CD4-positive, alpha-beta memory T cell (primary cell): ENCODE measurements around the gene ITGA8. TPM values are rescaled to one million over a fixed set of nuclear protein-coding genes. Genes with fewer than 3 reads are reported as not detected.

ENCODE experiments used
- CTCF ChIA-PET: fragments of 350-600 bp; sonication (Branson Sonifier 250); formaldehyde crosslinking; loops from one replicate; lab custom pipeline; 2021; ENCODE audit warnings: inconsistent platforms; ENCODE audit not compliant: partially characterized antibody; lab: Charles Lee
- POLR2A ChIA-PET: fragments of 350-600 bp; sonication (Branson Sonifier 250); formaldehyde crosslinking; loops from one replicate; lab custom pipeline; 2021; ENCODE audit not compliant: partially characterized antibody; lab: Charles Lee
- DNase-seq, 5 donors: peaks; one replicate each; pipeline versions ENCODE4 v3.0.0 to v3.0.0-alpha.2; 2020 to 2022; ENCODE audit warnings: mixed read lengths in 1 of 5
- H3K27ac ChIP-seq: one replicate; pipeline ENCODE4 v1.7.0; 2013; ENCODE audit warnings: low read depth, low read length
- H3K27me3 ChIP-seq: 2 replicates; pipeline ENCODE4 v1.7.0; 2013; ENCODE audit warnings: mild to moderate bottlenecking, low read length, moderate library complexity; ENCODE audit not compliant: insufficient read depth
- H3K36me3 ChIP-seq: 2 replicates; pipeline ENCODE4 v1.7.0; 2013; ENCODE audit warnings: mild to moderate bottlenecking, low read length, moderate library complexity; ENCODE audit not compliant: insufficient read depth
- H3K4me1 ChIP-seq: 2 replicates; pipeline ENCODE4 v1.7.0; 2013; ENCODE audit warnings: mild to moderate bottlenecking, low read length, moderate library complexity; ENCODE audit not compliant: insufficient read depth
- H3K4me3 ChIP-seq, 2 donors: one replicate each; pipeline ENCODE4 v1.7.0; 2013; ENCODE audit warnings: low read length in 2 of 2, mild to moderate bottlenecking in 1 of 2
- H3K9me3 ChIP-seq, 2 donors: one replicate each; pipeline ENCODE4 v1.7.0; 2013; ENCODE audit warnings: low read length in 2 of 2, control low read depth in 1 of 2; ENCODE audit not compliant: control insufficient read depth in 1 of 2
- H3K27ac Mint-ChIP-seq, 7 donors: one replicate each; pipeline ENCODE4 v1.8.0; 2020 to 2021; ENCODE audit warnings: mixed read lengths in 7 of 7, mild to moderate bottlenecking in 6 of 7, inconsistent platforms in 3 of 7, moderate library complexity in 3 of 7
- H3K27me3 Mint-ChIP-seq, 2 donors: one replicate each; pipeline ENCODE4 v1.8.0; 2020 to 2021; ENCODE audit warnings: mixed read lengths in 2 of 2
- H3K36me3 Mint-ChIP-seq, 2 donors: one replicate each; pipeline ENCODE4 v1.8.0; 2020 to 2021; ENCODE audit warnings: mixed read lengths in 2 of 2, inconsistent platforms in 1 of 2, mild to moderate bottlenecking in 1 of 2
- H3K4me1 Mint-ChIP-seq, 4 donors: one replicate each; pipeline ENCODE4 v1.8.0; 2020 to 2021; ENCODE audit warnings: mixed read lengths in 4 of 4, mild to moderate bottlenecking in 1 of 4
- H3K4me3 Mint-ChIP-seq, 8 donors: one replicate each; pipeline ENCODE4 v1.8.0; 2020 to 2021; ENCODE audit warnings: mixed read lengths in 8 of 8, mild to moderate bottlenecking in 7 of 8, moderate library complexity in 6 of 8, inconsistent platforms in 3 of 8
- H3K9me3 Mint-ChIP-seq, 8 donors: one replicate each; pipeline ENCODE4 v1.8.0; 2020 to 2021; ENCODE audit warnings: mixed read lengths in 8 of 8, mild to moderate bottlenecking in 5 of 8, inconsistent platforms in 3 of 8, moderate library complexity in 1 of 8
- intact Hi-C: fragments of 100-400 bp; cut with micrococcal nuclease; formaldehyde crosslinking; loops from one replicate; pipeline ENCODE4 v1.15.1; 2023
- polyA plus RNA-seq, 2 donors: library from polyadenylated mRNA; unstranded; fragments of 300-500 nt; fragmentation: Illumina TruSeq; gene quantifications; one replicate each; pipeline ENCODE4 v1.2.3, GENCODE V29; 2021
- total RNA-seq, 2 experiments: library from RNA; stranded (reverse); gene quantifications; one replicate each; pipeline ENCODE4 v1.2.3, GENCODE V29; 2021

Gene ITGA8
- total and polyA plus RNA-seq, 4 experiments from 2014 or later: not detected

DNA sequence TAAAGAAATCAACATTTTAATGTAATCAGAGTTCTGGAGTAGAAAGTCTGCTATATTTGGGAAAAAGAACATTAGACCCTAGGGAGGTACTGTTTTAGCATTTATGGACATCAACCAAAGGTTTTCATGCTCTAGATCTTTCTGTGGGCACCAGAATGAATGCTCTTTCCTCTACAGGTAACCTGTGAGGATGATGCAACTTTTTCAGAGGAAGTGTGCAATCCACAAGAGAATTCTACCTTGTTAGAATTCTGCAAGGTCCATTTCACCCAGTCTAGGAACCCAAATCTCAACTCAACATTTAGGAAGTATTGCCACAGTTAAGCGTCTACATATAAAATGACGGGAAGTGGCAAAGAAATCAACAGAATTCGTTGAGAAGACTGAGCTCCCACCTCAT lies 208.8 kb downstream of the ITGA8 start:
- H3K4me1 Mint-ChIP-seq: no peaks in the 10 kb centered on the region
- H3K4me3 ChIP-seq: no peak overlapping the region

DNA sequence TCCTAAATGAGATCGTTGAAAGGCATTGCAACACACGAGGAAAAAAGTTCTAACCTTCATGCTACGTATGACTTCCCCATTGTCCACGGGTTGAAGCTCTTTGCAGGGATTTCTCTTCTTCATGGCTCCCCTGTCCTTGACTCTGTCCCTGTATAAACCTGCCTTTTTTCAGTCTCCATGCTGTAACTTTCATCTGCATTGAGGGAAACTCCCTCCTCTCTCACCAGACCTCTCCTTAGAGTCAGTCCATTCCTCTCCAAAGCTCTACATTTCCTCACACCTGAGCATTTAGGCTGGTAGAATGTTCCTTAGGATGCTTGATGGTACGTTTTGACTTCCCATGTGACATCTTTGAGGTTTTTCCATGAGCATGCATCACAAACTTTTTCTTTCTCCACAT lies 214.4 kb downstream of the ITGA8 start:
- Mint-ChIP-seq H3K27me3 (peaks cover 26% of the 10 kb centered on the region in 2 donors), H3K4me1 (peaks cover 0 to 4% (median 3%) of the 10 kb centered on the region in 4 donors), H3K27ac (no peak overlapping the region), H3K36me3 (no peaks in the 10 kb centered on the region), H3K4me3 (no peak overlapping the region), H3K9me3 (peaks cover 0 to 6% (median 0%) of the 10 kb centered on the region in 8 donors)
- ChIA-PET CTCF (no interaction called here), POLR2A (no interaction called here)
- H3K36me3 ChIP-seq: no peaks in the 10 kb centered on the region
- H3K9me3 ChIP-seq: no peaks in the 10 kb centered on the region
- intact Hi-C loops: no loop called here
- no peak for DNase-seq
- no peaks in the 10 kb centered on the region for H3K4me1 ChIP-seq
- H3K4me3 ChIP-seq: no peak overlapping the region
- H3K27me3 ChIP-seq: peaks cover 7% of the 10 kb centered on the region
- no peak overlapping the region for H3K27ac ChIP-seq

More for the DNA sequence above, 208.8 kb downstream of the ITGA8 start:
- ChIA-PET POLR2A (no interaction called here), CTCF (no interaction called here)
- Mint-ChIP-seq H3K9me3 (no peaks in the 10 kb centered on the region), H3K27ac (no peak overlapping the region), H3K4me3 (no peak overlapping the region), H3K27me3 (peaks cover 11 to 12% of the 10 kb centered on the region in 2 donors), H3K36me3 (no peaks in the 10 kb centered on the region)
- no peak overlapping the region for H3K27ac ChIP-seq
- no peak for DNase-seq
- H3K36me3 ChIP-seq: no peaks in the 10 kb centered on the region
- H3K4me1 ChIP-seq: no peaks in the 10 kb centered on the region
- peaks cover 7% of the 10 kb centered on the region for H3K27me3 ChIP-seq
- intact Hi-C loops: no loop called here
- no peaks in the 10 kb centered on the region for H3K9me3 ChIP-seq

DNA sequence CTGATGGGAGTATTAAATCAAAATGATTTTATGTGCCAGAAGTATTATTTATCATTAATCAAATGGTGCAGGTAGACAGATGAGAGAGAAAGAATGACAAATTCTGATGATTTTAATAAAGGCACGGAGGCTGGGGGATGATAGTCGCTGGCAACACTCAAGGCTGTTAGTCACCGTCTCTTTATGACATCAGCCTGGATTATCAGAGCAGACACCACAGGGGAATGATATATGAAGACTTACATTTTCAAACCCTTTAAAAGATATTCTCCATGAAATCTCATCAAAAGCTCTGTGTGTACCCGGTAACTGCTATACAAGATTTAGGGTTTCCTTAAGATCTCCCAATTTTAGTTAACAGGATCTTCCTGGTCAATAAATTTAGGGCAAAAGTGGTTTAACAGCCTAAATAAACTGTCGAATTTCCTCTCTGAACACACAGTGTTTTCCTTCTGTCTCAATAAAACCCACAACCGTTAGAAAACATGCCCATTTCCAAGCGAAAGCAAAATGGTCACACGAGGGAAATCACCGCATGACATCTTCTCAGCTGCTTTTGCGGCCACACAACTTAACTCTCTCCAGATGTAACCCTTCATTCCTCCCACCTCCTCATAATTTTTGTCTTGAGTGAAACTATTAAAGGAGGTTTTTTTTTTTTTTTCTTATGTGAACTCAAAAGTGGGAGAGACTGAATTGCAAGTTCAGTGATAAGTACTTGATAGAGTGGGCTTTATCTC lies 215.5 kb downstream of the ITGA8 start:
- CTCF ChIA-PET: no interaction called here
- H3K27me3 Mint-ChIP-seq: peaks cover 29 to 32% of the 10 kb centered on the region in 2 donors
- H3K27ac Mint-ChIP-seq: no peak overlapping the region
- peaks cover 7% of the 10 kb centered on the region for H3K27me3 ChIP-seq
- no peaks in the 10 kb centered on the region for H3K9me3 ChIP-seq
- intact Hi-C loops: no loop called here
- no peak for DNase-seq
- POLR2A ChIA-PET: no interaction called here
- no peaks in the 10 kb centered on the region for H3K4me1 ChIP-seq
- no peaks in the 10 kb centered on the region for H3K36me3 Mint-ChIP-seq
- H3K9me3 Mint-ChIP-seq: peaks cover 0 to 13% (median 3%) of the 10 kb centered on the region in 8 donors
- no peak overlapping the region for H3K4me3 ChIP-seq
- H3K36me3 ChIP-seq: no peaks in the 10 kb centered on the region
- H3K27ac ChIP-seq: no peak overlapping the region
- peaks cover 0 to 4% (median 3%) of the 10 kb centered on the region in 4 donors for H3K4me1 Mint-ChIP-seq
- no peak overlapping the region for H3K4me3 Mint-ChIP-seq

DNA sequence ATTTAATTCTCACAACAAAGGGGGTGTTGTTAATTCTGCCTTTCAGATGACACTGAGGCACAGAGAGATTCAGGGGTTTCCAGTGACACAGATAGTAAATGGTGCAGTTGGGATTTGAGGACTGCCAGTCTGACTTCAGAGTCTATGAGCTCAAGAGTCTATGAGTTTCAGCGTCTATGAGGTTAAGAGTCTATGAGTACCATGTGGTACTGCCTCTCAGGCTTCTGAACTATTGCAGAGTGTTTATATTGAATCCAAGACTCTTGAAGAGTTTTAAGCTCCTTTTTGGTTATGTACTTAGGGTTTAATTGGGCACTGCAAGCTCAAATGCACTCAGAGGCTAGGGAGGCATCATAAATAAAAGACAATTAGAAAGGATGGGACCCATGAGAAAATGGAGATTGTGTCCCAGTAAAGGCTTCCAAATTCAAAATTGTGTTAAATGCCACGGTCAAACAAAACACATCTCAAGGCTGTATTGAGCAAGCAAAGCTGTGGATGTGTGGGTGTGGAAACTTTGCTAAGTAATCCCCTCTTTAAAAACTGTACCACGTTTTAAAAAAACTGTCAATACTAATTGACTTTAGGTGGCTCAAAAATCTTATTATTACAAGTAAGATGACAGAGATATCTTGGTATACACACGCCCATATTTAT lies 224.7 kb downstream of the ITGA8 start:
- no peak for DNase-seq
- Histone ChIP-seq H3K9me3 (no peaks in the 10 kb centered on the region), H3K27me3 (no peaks in the 10 kb centered on the region), H3K27ac (no peak overlapping the region), H3K4me1 (no peaks in the 10 kb centered on the region), H3K36me3 (no peaks in the 10 kb centered on the region), H3K4me3 (no peak overlapping the region)
- H3K27ac Mint-ChIP-seq: no peak overlapping the region
- ChIA-PET POLR2A (no interaction called here), CTCF (no interaction called here)
- intact Hi-C loops: no loop called here
- H3K4me3 Mint-ChIP-seq: no peak overlapping the region
- no peaks in the 10 kb centered on the region for H3K4me1 Mint-ChIP-seq
- H3K27me3 Mint-ChIP-seq: peaks cover 7 to 9% of the 10 kb centered on the region in 2 donors
- H3K36me3 Mint-ChIP-seq: no peaks in the 10 kb centered on the region
- H3K9me3 Mint-ChIP-seq: peaks cover 0 to 10% (median 4%) of the 10 kb centered on the region in 8 donors

DNA sequence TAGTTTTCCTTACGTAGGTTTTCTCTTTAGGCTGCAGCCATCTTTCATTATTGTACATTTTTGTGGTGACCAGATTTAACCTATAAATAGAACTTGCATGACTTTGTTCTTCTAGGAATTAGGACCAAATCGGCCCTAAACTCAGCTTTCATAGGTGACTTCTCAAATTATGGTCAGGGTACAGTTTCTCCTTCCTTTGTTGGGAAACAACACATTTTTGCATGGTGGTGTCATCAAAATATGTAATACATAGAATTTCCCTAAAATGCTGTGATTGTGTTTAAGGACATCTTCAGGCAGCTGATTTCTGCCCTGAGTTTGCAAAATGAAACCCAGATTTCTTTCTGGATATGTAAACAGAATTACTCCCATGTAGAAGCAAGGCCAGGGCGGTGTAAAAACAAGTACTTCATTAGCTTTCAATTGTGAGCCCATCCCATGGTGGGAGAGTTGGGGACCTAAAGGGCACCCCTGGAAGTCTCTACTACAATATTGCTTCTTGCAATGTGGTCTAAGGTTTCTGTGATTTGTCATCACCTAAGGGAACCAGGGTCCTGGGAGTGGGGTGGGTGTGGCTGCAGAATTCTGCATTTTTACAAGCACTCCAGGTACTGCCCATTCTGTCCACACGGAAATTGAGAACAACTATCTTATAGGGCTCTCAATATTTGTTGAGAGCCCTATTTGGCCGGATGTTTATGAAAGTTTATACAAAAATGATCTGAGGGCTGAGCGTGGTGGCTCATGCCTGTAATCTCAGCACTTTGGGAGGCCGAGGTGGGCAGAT lies 227.7 kb downstream of the ITGA8 start:
- ChIA-PET CTCF (no interaction called here), POLR2A (no interaction called here)
- H3K27me3 Mint-ChIP-seq: peaks cover 8% of the 10 kb centered on the region in 2 donors
- peaks cover 0 to 3% (median 0%) of the 10 kb centered on the region in 4 donors for H3K4me1 Mint-ChIP-seq
- no peak for DNase-seq
- H3K9me3 Mint-ChIP-seq: peaks cover 0 to 3% (median 0%) of the 10 kb centered on the region in 8 donors
- Histone ChIP-seq H3K27me3 (no peaks in the 10 kb centered on the region), H3K27ac (no peak overlapping the region), H3K4me3 (no peak overlapping the region), H3K4me1 (no peaks in the 10 kb centered on the region), H3K9me3 (no peaks in the 10 kb centered on the region), H3K36me3 (no peaks in the 10 kb centered on the region)
- intact Hi-C loops: no loop called here
- no peak overlapping the region for H3K4me3 Mint-ChIP-seq
- no peak overlapping the region for H3K27ac Mint-ChIP-seq
- no peaks in the 10 kb centered on the region for H3K36me3 Mint-ChIP-seq

DNA sequence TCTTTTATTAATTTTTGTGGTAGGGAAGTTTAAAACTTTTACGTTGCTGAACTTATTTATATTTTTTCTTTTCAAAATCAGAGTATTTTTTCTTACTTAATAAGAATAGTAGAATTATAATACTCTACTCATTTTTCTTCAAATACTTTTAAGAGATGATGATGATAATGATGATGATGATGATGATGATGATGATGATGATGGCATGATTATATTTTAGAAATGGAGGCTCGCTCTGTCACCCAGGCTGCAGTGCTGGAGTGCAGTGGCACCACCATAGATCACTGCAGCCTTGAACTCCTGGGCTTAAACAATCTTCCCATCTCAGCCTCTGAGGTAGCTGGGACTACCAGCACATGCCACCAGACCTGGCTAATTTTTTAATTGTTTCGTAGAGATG lies 230.3 kb downstream of the ITGA8 start:
- no peak overlapping the region for H3K27ac Mint-ChIP-seq
- no peaks in the 10 kb centered on the region for H3K36me3 Mint-ChIP-seq
- POLR2A ChIA-PET: no interaction called here
- H3K27me3 Mint-ChIP-seq: peaks cover 8 to 15% of the 10 kb centered on the region in 2 donors
- peaks cover 0 to 3% (median 0%) of the 10 kb centered on the region in 4 donors for H3K4me1 Mint-ChIP-seq
- H3K36me3 ChIP-seq: no peaks in the 10 kb centered on the region
- H3K4me3 Mint-ChIP-seq: no peak overlapping the region
- no peak for DNase-seq
- intact Hi-C loops: no loop called here
- no peaks in the 10 kb centered on the region for H3K27me3 ChIP-seq
- H3K4me3 ChIP-seq: no peak overlapping the region
- CTCF ChIA-PET: no interaction called here
- H3K4me1 ChIP-seq: no peaks in the 10 kb centered on the region
- H3K27ac ChIP-seq: no peak overlapping the region
- H3K9me3 Mint-ChIP-seq: peaks cover 0 to 3% (median 0%) of the 10 kb centered on the region in 8 donors
- H3K9me3 ChIP-seq: no peaks in the 10 kb centered on the region

DNA sequence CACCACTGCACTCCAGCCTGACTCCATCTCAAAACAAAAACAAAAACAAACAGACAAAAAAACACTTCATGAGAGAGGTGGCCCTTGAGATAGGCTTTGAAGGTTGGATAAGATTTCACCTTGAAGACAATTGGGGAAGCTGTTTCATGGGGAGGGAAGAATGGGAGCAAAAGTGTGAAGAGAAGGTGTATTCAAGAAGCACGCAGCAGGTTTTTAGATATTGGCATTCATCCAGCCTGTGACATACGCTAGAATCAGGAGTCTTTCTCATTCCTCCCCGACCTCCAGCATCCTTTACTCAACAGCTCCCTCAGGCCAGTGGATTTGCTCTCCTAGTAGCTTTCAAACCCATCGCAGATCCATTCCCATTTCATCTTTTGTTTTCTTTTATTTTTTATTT lies 232.3 kb downstream of the ITGA8 start:
- peaks cover 14 to 19% of the 10 kb centered on the region in 2 donors for H3K27me3 Mint-ChIP-seq
- no peak overlapping the region for H3K4me3 Mint-ChIP-seq
- CTCF ChIA-PET: interaction anchor here (1.0 kb wide), 1 partner anchor 9 kb away, joined by 3 read pairs; no protein-coding TSS in a partner anchor

More for the DNA sequence above, 232.3 kb downstream of the ITGA8 start:
- H3K27ac ChIP-seq: no peak overlapping the region
- Mint-ChIP-seq H3K27ac (no peak overlapping the region), H3K4me1 (peaks cover 0 to 3% (median 0%) of the 10 kb centered on the region in 4 donors), H3K36me3 (no peaks in the 10 kb centered on the region), H3K9me3 (peaks cover 0 to 3% (median 0%) of the 10 kb centered on the region in 8 donors)
- H3K4me3 ChIP-seq: no peak overlapping the region
- no peak for DNase-seq
- POLR2A ChIA-PET: no interaction called here
- no peaks in the 10 kb centered on the region for H3K27me3 ChIP-seq
- no peaks in the 10 kb centered on the region for H3K36me3 ChIP-seq
- intact Hi-C loops: no loop called here
- no peaks in the 10 kb centered on the region for H3K9me3 ChIP-seq
- H3K4me1 ChIP-seq: no peaks in the 10 kb centered on the region
